Panc1 (cell line): ENCODE results near the gene KIF26B. TPM values are rescaled to one million over a fixed set of nuclear protein-coding genes. Genes with fewer than 3 reads are reported as not detected.

ENCODE experiments used
- ATAC-seq: fragments of 200-7000 bp; cut with Tn5 transposase; 2 replicates; pipeline ENCODE4 v1.9.1; 2020; ENCODE audit warnings: mild to moderate bottlenecking, moderate library complexity
- BruUV-seq: library from RNA; stranded (reverse); fragments of 400-500 nt; replicated peaks from 2 replicates; lab custom pipeline; 2021; lab: Mats Ljungman, UMichigan
- CTCF ChIA-PET: fragments of 300-600 bp; sonication (Branson Sonifier 250); formaldehyde crosslinking; loops from one replicate; lab custom pipeline; 2022; ENCODE audit warnings: antibody characterized with exemption; lab: Charles Lee
- POLR2A ChIA-PET: fragments of 300-600 bp; sonication (Branson Sonifier 250); formaldehyde crosslinking; loops from one replicate; lab custom pipeline; 2022; ENCODE audit warnings: antibody characterized with exemption; lab: Charles Lee
- DNase-seq: peaks from one replicate; pipeline ENCODE4 v3.0.0-alpha.2; 2010; ENCODE audit warnings: low read depth, low spot score
- H3K27ac ChIP-seq: 2 replicates; pipeline ENCODE4 v1.5.1; 2011; ENCODE audit warnings: mild to moderate bottlenecking, low read length, inconsistent platforms
- H3K27me3 ChIP-seq: fragments of 200-500 bp; sonication (Bioruptor generic); 2 replicates; pipeline ENCODE4 v1.6.0; 2014; ENCODE audit warnings: low read length, inconsistent platforms; ENCODE audit not compliant: control insufficient read depth, insufficient read depth
- H3K36me3 ChIP-seq: fragments of 200-500 bp; sonication (Bioruptor generic); 2 replicates; pipeline ENCODE4 v1.5.1; 2014; ENCODE audit warnings: inconsistent platforms, mild to moderate bottlenecking, low read length, moderate library complexity; ENCODE audit not compliant: control insufficient read depth, insufficient read depth
- H3K4me1 ChIP-seq: 2 replicates; pipeline ENCODE4 v1.5.1; 2011; ENCODE audit warnings: inconsistent platforms, mild to moderate bottlenecking, low read length, moderate library complexity; ENCODE audit not compliant: control insufficient read depth, insufficient read depth
- H3K4me3 ChIP-seq, 2 experiments: 2 replicates each; pipeline ENCODE4 v1.5.1; 2011 to 2012; ENCODE audit warnings: low read depth in 2 of 2, low read length in 2 of 2, mild to moderate bottlenecking in 2 of 2, inconsistent platforms in 1 of 2, moderate library complexity in 1 of 2
- H3K9me3 ChIP-seq: fragments of 200-500 bp; sonication (Bioruptor generic); 2 replicates; pipeline ENCODE4 v1.5.1; 2014; ENCODE audit warnings: low read depth, mild to moderate bottlenecking, inconsistent platforms, low read length, moderate library complexity; ENCODE audit not compliant: control insufficient read depth, insufficient read depth
- POLR2AphosphoS5 ChIP-seq: IDR thresholded peaks from 2 replicates; pipeline ENCODE4 v1.6.1; 2012; ENCODE audit warnings: mild to moderate bottlenecking, low read depth, low read length, moderate library complexity
- SIN3A ChIP-seq: IDR thresholded peaks from 2 replicates; pipeline ENCODE4 v1.6.1; 2012; ENCODE audit warnings: low read depth, mild to moderate bottlenecking, low read length, moderate library complexity, borderline replicate concordance; ENCODE audit not compliant: insufficient read depth
- TCF7L2 ChIP-seq: IDR thresholded peaks from 2 replicates; pipeline ENCODE4 v1.6.1; 2011; ENCODE audit warnings: mild to moderate bottlenecking, low read depth, low read length, inconsistent platforms
- in situ Hi-C: cut with HindIII; loops from 2 replicates; pipeline ENCODE4 v1.10.0; 2016; ENCODE audit warnings: low sequenced_read_pairs, low pct_unique_long_range_greater_than_20kb
- intact Hi-C: fragments of 100-400 bp; cut with micrococcal nuclease; formaldehyde crosslinking; loops from one replicate; pipeline ENCODE4 v1.10.0; 2022; ENCODE audit not compliant: unreplicated experiment
- total RNA-seq: library from RNA; stranded (reverse); gene quantifications from one replicate; pipeline ENCODE4 v1.2.1, GENCODE V29; 2021; ENCODE audit not compliant: unreplicated experiment
- TF ChIP-seq, protein P1 (sequence below), 2 experiments: IDR thresholded peaks; 2 replicates each; pipeline ENCODE4 v1.6.1; 2011 to 2012; ENCODE audit warnings: low read depth in 2 of 2, control low read depth in 1 of 2, low read length in 1 of 2, mild to moderate bottlenecking in 1 of 2, moderate library complexity in 1 of 2; ENCODE audit not compliant: insufficient read depth in 1 of 2
- TF ChIP-seq, protein P2 (sequence below): fragments of 450-650 bp; IDR thresholded peaks from 2 replicates; pipeline ENCODE4 v1.5.1; 2017; ENCODE audit warnings: mild to moderate bottlenecking

The KIF26B gene
- total RNA-seq, 1 experiment from 2014 or later = 0.33 TPM

DNA sequence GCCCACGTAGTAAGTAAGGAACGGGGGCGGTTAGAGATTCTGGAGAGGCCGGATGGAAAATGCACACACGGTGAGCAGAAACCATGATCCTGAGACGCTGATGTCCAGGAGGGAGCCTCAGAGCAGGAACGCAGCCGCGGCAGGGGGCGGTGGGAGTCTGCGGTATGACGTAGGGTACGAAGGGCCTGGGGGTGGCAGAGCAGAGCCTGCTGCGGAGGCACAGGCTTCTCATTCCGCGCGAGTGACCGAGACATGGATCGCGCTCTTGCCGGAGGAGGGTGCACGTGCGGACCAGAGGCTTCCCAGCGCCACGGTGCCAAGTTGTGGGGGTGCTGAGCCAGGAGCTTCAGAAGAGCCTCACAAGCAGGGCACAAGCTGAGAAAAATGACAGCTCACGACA, 176.2 kb downstream of the KIF26B start:
- Histone ChIP-seq H3K9me3 (no peaks in the 10 kb centered on the region), H3K4me1 (no peaks in the 10 kb centered on the region), H3K27me3 (no peaks in the 10 kb centered on the region; the same call in 1 of the 2 replicates), H3K4me3 (no peak overlapping the region), H3K27ac (no peak overlapping the region), H3K36me3 (no peaks in the 10 kb centered on the region)
- ATAC-seq = no peak
- DNase-seq = no peak
- intact Hi-C loops = no loop called here
- ChIA-PET CTCF (no interaction called here), POLR2A (no interaction called here)
- no TSS peak for BruUV-seq
- TF ChIP-seq, protein P1, sequence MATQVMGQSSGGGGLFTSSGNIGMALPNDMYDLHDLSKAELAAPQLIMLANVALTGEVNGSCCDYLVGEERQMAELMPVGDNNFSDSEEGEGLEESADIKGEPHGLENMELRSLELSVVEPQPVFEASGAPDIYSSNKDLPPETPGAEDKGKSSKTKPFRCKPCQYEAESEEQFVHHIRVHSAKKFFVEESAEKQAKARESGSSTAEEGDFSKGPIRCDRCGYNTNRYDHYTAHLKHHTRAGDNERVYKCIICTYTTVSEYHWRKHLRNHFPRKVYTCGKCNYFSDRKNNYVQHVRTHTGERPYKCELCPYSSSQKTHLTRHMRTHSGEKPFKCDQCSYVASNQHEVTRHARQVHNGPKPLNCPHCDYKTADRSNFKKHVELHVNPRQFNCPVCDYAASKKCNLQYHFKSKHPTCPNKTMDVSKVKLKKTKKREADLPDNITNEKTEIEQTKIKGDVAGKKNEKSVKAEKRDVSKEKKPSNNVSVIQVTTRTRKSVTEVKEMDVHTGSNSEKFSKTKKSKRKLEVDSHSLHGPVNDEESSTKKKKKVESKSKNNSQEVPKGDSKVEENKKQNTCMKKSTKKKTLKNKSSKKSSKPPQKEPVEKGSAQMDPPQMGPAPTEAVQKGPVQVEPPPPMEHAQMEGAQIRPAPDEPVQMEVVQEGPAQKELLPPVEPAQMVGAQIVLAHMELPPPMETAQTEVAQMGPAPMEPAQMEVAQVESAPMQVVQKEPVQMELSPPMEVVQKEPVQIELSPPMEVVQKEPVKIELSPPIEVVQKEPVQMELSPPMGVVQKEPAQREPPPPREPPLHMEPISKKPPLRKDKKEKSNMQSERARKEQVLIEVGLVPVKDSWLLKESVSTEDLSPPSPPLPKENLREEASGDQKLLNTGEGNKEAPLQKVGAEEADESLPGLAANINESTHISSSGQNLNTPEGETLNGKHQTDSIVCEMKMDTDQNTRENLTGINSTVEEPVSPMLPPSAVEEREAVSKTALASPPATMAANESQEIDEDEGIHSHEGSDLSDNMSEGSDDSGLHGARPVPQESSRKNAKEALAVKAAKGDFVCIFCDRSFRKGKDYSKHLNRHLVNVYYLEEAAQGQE (IDR thresholded peaks at IDR 0.05; ENCODE audit: insufficient read depth in 1 of 2, low read depth in 2 of 2, low read length in 1 of 2) = no peak
- TF ChIP-seq TCF7L2 = no peak
- no peak for TF ChIP-seq SIN3A
- TF ChIP-seq, protein P2, sequence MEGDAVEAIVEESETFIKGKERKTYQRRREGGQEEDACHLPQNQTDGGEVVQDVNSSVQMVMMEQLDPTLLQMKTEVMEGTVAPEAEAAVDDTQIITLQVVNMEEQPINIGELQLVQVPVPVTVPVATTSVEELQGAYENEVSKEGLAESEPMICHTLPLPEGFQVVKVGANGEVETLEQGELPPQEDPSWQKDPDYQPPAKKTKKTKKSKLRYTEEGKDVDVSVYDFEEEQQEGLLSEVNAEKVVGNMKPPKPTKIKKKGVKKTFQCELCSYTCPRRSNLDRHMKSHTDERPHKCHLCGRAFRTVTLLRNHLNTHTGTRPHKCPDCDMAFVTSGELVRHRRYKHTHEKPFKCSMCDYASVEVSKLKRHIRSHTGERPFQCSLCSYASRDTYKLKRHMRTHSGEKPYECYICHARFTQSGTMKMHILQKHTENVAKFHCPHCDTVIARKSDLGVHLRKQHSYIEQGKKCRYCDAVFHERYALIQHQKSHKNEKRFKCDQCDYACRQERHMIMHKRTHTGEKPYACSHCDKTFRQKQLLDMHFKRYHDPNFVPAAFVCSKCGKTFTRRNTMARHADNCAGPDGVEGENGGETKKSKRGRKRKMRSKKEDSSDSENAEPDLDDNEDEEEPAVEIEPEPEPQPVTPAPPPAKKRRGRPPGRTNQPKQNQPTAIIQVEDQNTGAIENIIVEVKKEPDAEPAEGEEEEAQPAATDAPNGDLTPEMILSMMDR = no peak
- TF ChIP-seq POLR2AphosphoS5 = no peak
- in situ Hi-C loops = no loop called here

DNA sequence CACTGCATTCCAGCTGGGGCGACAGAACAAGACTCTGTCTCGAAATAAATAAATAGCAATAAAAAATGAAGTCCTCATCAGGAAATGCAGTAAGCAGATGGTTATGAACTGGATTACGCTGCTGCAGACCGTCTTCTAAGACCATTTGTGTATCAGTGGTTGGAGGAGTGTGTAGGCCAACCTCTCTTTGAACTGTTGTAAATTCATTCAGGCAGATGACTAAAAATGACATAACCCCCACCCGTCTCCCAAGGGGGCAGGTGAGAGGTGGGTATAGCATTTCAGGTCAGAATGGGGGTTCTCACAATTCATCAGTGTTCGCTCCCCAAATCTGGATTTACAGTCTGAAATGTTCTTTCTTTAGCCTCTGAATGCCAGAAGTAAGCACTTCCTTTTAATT, 177.3 kb downstream of the KIF26B start:
- DNase-seq = no peak
- Histone ChIP-seq H3K4me1 (no peaks in the 10 kb centered on the region), H3K4me3 (no peak overlapping the region), H3K27me3 (no peaks in the 10 kb centered on the region; the same call in 1 of the 2 replicates), H3K36me3 (no peaks in the 10 kb centered on the region), H3K9me3 (no peaks in the 10 kb centered on the region), H3K27ac (no peak overlapping the region)
- ChIA-PET POLR2A (no interaction called here), CTCF (no interaction called here)
- in situ Hi-C loops = no loop called here
- no TSS peak for BruUV-seq
- TF ChIP-seq TCF7L2 (no peak), POLR2AphosphoS5 (no peak), SIN3A (no peak)
- TF ChIP-seq, protein P1 (IDR thresholded peaks at IDR 0.05; ENCODE audit: insufficient read depth in 1 of 2, low read depth in 2 of 2, low read length in 1 of 2) = no peak
- TF ChIP-seq, protein P2 = no peak
- intact Hi-C loops = no loop called here
- ATAC-seq = no peak
